Measurements from ENCODE around the gene SEMG2.

SEMG2 gene

GRCh38 chr20:45221076-45221475 is at the start of gene SEMG2:
Gene SEMG2 (plus strand): TSS chr20:45221373. CDS start chr20:45221390, 17 bp downstream.
- DNase-seq (ENCODE audit: low spot score): no peak

GRCh38 chr20:45173522-45173921 is 47.7 kb upstream of the SEMG2 start:
- no peak for DNase-seq (ENCODE audit: low spot score)

- DNase-seq (ENCODE audit: low spot score): no peak
Measured at GRCh38 chr20:45174434-45175364, 46.5 kb upstream of the SEMG2 start, which contains the start of gene PI3. Gene PI3 (plus strand): TSS chr20:45174902. CDS start chr20:45174923, 21 bp downstream.

GRCh38 chr20:45176526-45177267 is 44.5 kb upstream of the SEMG2 start:
- DNase-seq (ENCODE audit: low spot score): no peak

- DNase-seq (ENCODE audit: low spot score): no peak
Measured at GRCh38 chr20:45179166-45179565, 42.0 kb upstream of the SEMG2 start.

- DNase-seq (ENCODE audit: low spot score): no peak
Measured at GRCh38 chr20:45181639-45182038, 39.5 kb upstream of the SEMG2 start.

GRCh38 chr20:45183084-45183483 is 38.1 kb upstream of the SEMG2 start:
- DNase-seq (ENCODE audit: low spot score): no peak

- no peak for DNase-seq (ENCODE audit: low spot score)
Measured at GRCh38 chr20:45187693-45188092, 33.5 kb upstream of the SEMG2 start.

GRCh38 chr20:45189067-45189609 is 32.0 kb upstream of the SEMG2 start:
- DNase-seq (ENCODE audit: low spot score): no peak

GRCh38 chr20:45189861-45190260 is 31.3 kb upstream of the SEMG2 start:
- no peak for DNase-seq (ENCODE audit: low spot score)

- no peak for DNase-seq (ENCODE audit: low spot score)
Measured at GRCh38 chr20:45191926-45192325, 29.2 kb upstream of the SEMG2 start.

- DNase-seq (ENCODE audit: low spot score): no peak
Measured at GRCh38 chr20:45193331-45193730, 27.8 kb upstream of the SEMG2 start.

GRCh38 chr20:45206725-45207124 is 14.4 kb upstream of the SEMG2 start, which contains the start of gene SEMG1:
Gene SEMG1 (plus strand): TSS chr20:45207033. CDS start chr20:45207054, 21 bp downstream.
- DNase-seq (ENCODE audit: low spot score): no peak

- no peak for DNase-seq (ENCODE audit: low spot score)
Measured at GRCh38 chr20:45209924-45210323, 11.2 kb upstream of the SEMG2 start.

- DNase-seq (ENCODE audit: low spot score): no peak
Measured at GRCh38 chr20:45211569-45212474, 9.4 kb upstream of the SEMG2 start.

- no peak for DNase-seq (ENCODE audit: low spot score)
Measured at GRCh38 chr20:45212836-45213235, 8.3 kb upstream of the SEMG2 start.

- DNase-seq (ENCODE audit: low spot score): no peak
Measured at GRCh38 chr20:45218124-45218523, 3.0 kb upstream of the SEMG2 start.

GRCh38 chr20:45218636-45219035 is 2.5 kb upstream of the SEMG2 start:
- no peak for DNase-seq (ENCODE audit: low spot score)

- no peak for DNase-seq (ENCODE audit: low spot score)
Measured at GRCh38 chr20:45223136-45223535, 2.0 kb downstream of the SEMG2 start.

GRCh38 chr20:45226287-45226686 is 5.1 kb downstream of the SEMG2 start:
- DNase-seq (ENCODE audit: low spot score): no peak

GRCh38 chr20:45229264-45230056 is 8.3 kb downstream of the SEMG2 start:
- no peak for DNase-seq (ENCODE audit: low spot score)

All from COLO829 (cell line).